Fibroblast of pulmonary artery (primary cell): Measurements from ENCODE around the gene ESYT1.

Source experiments
- DNase-seq: peaks from one replicate; pipeline ENCODE4 v3.0.0-alpha.2; 2010; ENCODE audit warnings: low read depth
- H3K4me3 ChIP-seq: replicated peaks from 2 replicates; pipeline ENCODE4 v1.5.1; 2011; ENCODE audit warnings: low read depth, mild to moderate bottlenecking, control low read depth, low read length, moderate library complexity
- CTCF ChIP-seq: IDR thresholded peaks from 2 replicates; pipeline ENCODE4 v1.5.1; 2011; ENCODE audit warnings: mild to moderate bottlenecking, control low read depth, low read length, inconsistent platforms; ENCODE audit errors: missing control alignments

The ESYT1 gene

GRCh38 chr12:56127485-56127887 is 581 bp upstream of the ESYT1 start:
- H3K4me3 ChIP-seq, result peak overlapping the region; percentile 53
- no peak for DNase-seq
- no peak for TF ChIP-seq CTCF

GRCh38 chr12:56128670-56129205 is 671 bp downstream of the ESYT1 start:
- DNase-seq, result peak; percentile 31
- H3K4me3 ChIP-seq, result peak overlapping the region; percentile 90
- TF ChIP-seq CTCF, result no peak

GRCh38 chr12:56129206-56129941 is 1.3 kb downstream of the ESYT1 start:
- no peak for TF ChIP-seq CTCF
- DNase-seq, result peak; percentile 59
- H3K4me3 ChIP-seq, result peak overlapping the region; percentile 90

GRCh38 chr12:56129942-56130495 is 2.0 kb downstream of the ESYT1 start:
- peak overlapping the region; percentile 90 for H3K4me3 ChIP-seq
- DNase-seq, result no peak
- no peak for TF ChIP-seq CTCF

- DNase-seq, result no peak
- no peak for TF ChIP-seq CTCF
- no peak overlapping the region for H3K4me3 ChIP-seq
These were observed 2.8 kb downstream of the ESYT1 start for GRCh38 chr12:56130876-56131275.

- no peak for DNase-seq
- TF ChIP-seq CTCF, result no peak
- H3K4me3 ChIP-seq, result no peak overlapping the region
These were observed 6.8 kb downstream of the ESYT1 start for GRCh38 chr12:56134897-56135296.
